ENCODE data around the gene SMYD3. TPM values are rescaled to one million over a fixed set of nuclear protein-coding genes. Genes with fewer than 3 reads are reported as not detected.

Gene SMYD3
- total and polyA plus RNA-seq, 2 of the 4 experiments (the other 2 are of a cell fraction): 26.5 to 37.6 TPM

- no CpG with 5 or more reads among the region's 2 CpGs for WGBS, 2 experiments (ENCODE audit: extremely low coverage in 2 of 2, insufficient read length in 1 of 2)
- Histone ChIP-seq H4K8ac (ENCODE audit: low read depth in 2 of 2, low read length in 2 of 2) (no peak overlapping the region), H3K4me3 (ENCODE audit: insufficient read depth, low read depth, low read length) (no peak overlapping the region), H3K4me2 (ENCODE audit: low read depth, low read length) (no peak overlapping the region), H2BK120ac (ENCODE audit: low read depth, low read length) (no peak overlapping the region), H2BK20ac (ENCODE audit: low read depth, low read length) (no peak overlapping the region), H3K14ac (replicated peaks; ENCODE audit: low read depth, low read length) (no peak overlapping the region), H3K18ac (ENCODE audit: low read depth, low read length) (no peak overlapping the region), H2AFZ (replicated peaks; ENCODE audit: low read length, poor library complexity) (no peak overlapping the region), H3K9me1 (ENCODE audit: insufficient read depth, low read length) (no peaks in the 10 kb centered on the region), H2BK15ac (ENCODE audit: low read depth, low read length) (no peak overlapping the region), H3K9ac (ENCODE audit: low read depth, low read length) (no peak overlapping the region), H3K23ac (ENCODE audit: low read depth, low read length) (no peak overlapping the region), H2AK5ac (ENCODE audit: low read depth, low read length) (no peak overlapping the region), H3K27ac (ENCODE audit: insufficient read depth, low read length) (no peak overlapping the region), H3K4ac (ENCODE audit: low read depth, low read length) (no peak overlapping the region), H4K20me1 (ENCODE audit: insufficient read depth, low read length) (no peaks in the 10 kb centered on the region), H3K4me1 (ENCODE audit: control insufficient read depth, insufficient read depth, low read length) (no peaks in the 10 kb centered on the region), H3K9me3 (ENCODE audit: control insufficient read depth, insufficient read depth, low read length) (peaks cover 2% of the 10 kb centered on the region; the same call in 1 of the 2 replicates), H3K36me3 (ENCODE audit: control insufficient read depth, insufficient read depth, low read length) (no peaks in the 10 kb centered on the region), H4K91ac (ENCODE audit: insufficient read depth, low read depth, low read length) (no peak overlapping the region), H2AK9ac (replicated peaks; ENCODE audit: low read depth, low read length, poor library complexity) (no peak overlapping the region), H2BK5ac (ENCODE audit: low read depth, low read length, poor library complexity, severe bottlenecking) (no peak overlapping the region), H3K27me3 (ENCODE audit: control insufficient read depth, insufficient read depth, low read length) (no peaks in the 10 kb centered on the region), H3K56ac (ENCODE audit: extremely low read depth, insufficient read depth, low read length) (no peak overlapping the region), H3K79me1 (ENCODE audit: low read depth in 1 of 2, low read length in 2 of 2) (no peaks in the 10 kb centered on the region), H4K5ac (ENCODE audit: low read depth, low read length) (no peak overlapping the region)
- ChIA-PET POLR2A (ENCODE audit: unreplicated experiment) (no interaction called here), CTCF (no interaction called here)
- dilution Hi-C loops (cut with HindIII; ENCODE audit: low sequenced_read_pairs, unreplicated experiment) (no loop called here), in situ Hi-C loops (cut with MboI; ENCODE audit: low sequenced_read_pairs) (no loop called here), intact Hi-C loops (cut with micrococcal nuclease) (no loop called here)
- no TSS peak for BruUV-seq (replicated peaks)
- DNase-seq (no peak), ATAC-seq (ENCODE audit: low read depth) (no peak)
- TF ChIP-seq CHD1 (IDR thresholded peaks at IDR 0.05; ENCODE audit: low read depth, low read length) (no peak), SMC3 (IDR thresholded peaks at IDR 0.05; ENCODE audit: low read depth, low read length) (no peak), CTCF (conservative IDR thresholded peaks at IDR 0.05; ENCODE audit: low read depth, low read length) (no peak), MAFK (IDR thresholded peaks at IDR 0.05; ENCODE audit: low read depth, low read length) (no peak), CEBPB (IDR thresholded peaks at IDR 0.05; ENCODE audit: low read depth, low read length) (no peak), ELK1 (IDR thresholded peaks at IDR 0.05; ENCODE audit: borderline replicate concordance, low read depth, low read length) (no peak), RCOR1 (IDR thresholded peaks at IDR 0.05; ENCODE audit: insufficient replicate concordance, low read length) (no peak)
These were observed 252.2 kb downstream of the SMYD3 start for GRCh38 chr1:246254854-246255253.
